ENCODE results near the gene ZNF440.

DNA sequence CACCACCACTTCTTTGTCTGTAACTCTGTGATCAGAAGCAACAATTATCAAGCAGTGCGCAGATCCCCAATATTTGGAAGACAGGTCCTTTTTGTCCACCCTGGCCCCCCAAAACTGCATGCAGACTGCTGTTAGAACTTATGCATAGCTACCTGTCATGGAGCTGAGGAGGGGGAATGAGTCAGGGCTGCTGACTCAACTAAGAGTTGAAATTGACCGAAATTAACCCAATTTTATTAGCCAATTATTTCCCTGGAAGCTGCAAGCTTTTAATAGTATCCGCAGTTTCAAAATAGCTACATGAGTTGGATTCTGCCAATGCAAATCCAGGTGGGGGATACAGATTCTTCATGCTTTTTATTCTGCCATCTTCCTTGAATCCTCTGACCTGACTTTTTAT is 29.7 kb upstream of the ZNF440 start:
- TF ChIP-seq, protein P1, sequence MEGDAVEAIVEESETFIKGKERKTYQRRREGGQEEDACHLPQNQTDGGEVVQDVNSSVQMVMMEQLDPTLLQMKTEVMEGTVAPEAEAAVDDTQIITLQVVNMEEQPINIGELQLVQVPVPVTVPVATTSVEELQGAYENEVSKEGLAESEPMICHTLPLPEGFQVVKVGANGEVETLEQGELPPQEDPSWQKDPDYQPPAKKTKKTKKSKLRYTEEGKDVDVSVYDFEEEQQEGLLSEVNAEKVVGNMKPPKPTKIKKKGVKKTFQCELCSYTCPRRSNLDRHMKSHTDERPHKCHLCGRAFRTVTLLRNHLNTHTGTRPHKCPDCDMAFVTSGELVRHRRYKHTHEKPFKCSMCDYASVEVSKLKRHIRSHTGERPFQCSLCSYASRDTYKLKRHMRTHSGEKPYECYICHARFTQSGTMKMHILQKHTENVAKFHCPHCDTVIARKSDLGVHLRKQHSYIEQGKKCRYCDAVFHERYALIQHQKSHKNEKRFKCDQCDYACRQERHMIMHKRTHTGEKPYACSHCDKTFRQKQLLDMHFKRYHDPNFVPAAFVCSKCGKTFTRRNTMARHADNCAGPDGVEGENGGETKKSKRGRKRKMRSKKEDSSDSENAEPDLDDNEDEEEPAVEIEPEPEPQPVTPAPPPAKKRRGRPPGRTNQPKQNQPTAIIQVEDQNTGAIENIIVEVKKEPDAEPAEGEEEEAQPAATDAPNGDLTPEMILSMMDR (IDR thresholded peaks at IDR 0.05; ENCODE audit: low read length): no peak
- no peak for TF ChIP-seq EZH2 (optimal IDR thresholded peaks at IDR 0.05; ENCODE audit: low read depth, low read length)
- no peak for TF ChIP-seq EZH2phosphoT487 (IDR thresholded peaks at IDR 0.05; ENCODE audit: low read length)
